Adrenal gland (tissue), 12 donors: ENCODE measurements around the gene TAAR6. TPM values are rescaled to one million over a fixed set of nuclear protein-coding genes. Genes with fewer than 3 reads are reported as not detected.
"Not testable (repeated sequence)": the region's sequence is repeated elsewhere in the genome, so short reads cannot be mapped to it uniquely, and the experiment has no call there.

ENCODE experiments used
- DNase-seq, 7 donors: peaks; one replicate each; pipeline ENCODE4 v3.0.0-alpha.2; 2019 to 2020
- H3K27ac ChIP-seq, 5 donors: fragments of 200-600 bp; sonication (generic) in 4 of 5; 1 replicate in 3 of 5; 2 replicates in 2 of 5; pipeline versions ENCODE4 v1.5.1 to v1.8.0; 2016 to 2020; ENCODE audit warnings: mild to moderate bottlenecking in 1 of 5
- H3K27me3 ChIP-seq: fragments of 200-600 bp; 2 replicates; pipeline ENCODE4 v1.8.0; 2021
- H3K36me3 ChIP-seq, 2 donors: fragments of 200-600 bp; replicated peaks in 1 of 2; 1 replicate in 1 of 2; 2 replicates in 1 of 2; pipeline versions ENCODE4 v1.5.1 to v1.8.0; 2018 to 2022
- H3K4me1 ChIP-seq, 2 donors: fragments of 200-600 bp; replicated peaks in 1 of 2; 1 replicate in 1 of 2; 2 replicates in 1 of 2; pipeline versions ENCODE4 v1.5.1 to v1.8.0; 2018 to 2021
- H3K4me3 ChIP-seq, 4 donors: fragments of 200-600 bp; sonication (generic) in 3 of 4; one replicate each; pipeline ENCODE4 v1.5.1; 2016 to 2018
- H3K9me3 ChIP-seq, 3 donors: fragments of 200-600 bp; sonication (generic) in 1 of 3; replicated peaks in 1 of 3; 1 replicate in 2 of 3; 2 replicates in 1 of 3; pipeline versions ENCODE4 v1.5.1 to v1.8.0; 2016 to 2021
- CTCF ChIP-seq, 6 experiments: fragments of 450-650 bp in 4 of 6; fragments of 200-600 bp in 2 of 6; sonication (generic) in 1 of 6; IDR thresholded peaks; 1 replicate in 5 of 6; 2 replicates in 1 of 6; pipeline versions ENCODE4 v1.5.1 to v1.8.0; 2016 to 2021; ENCODE audit warnings: antibody characterized with exemption in 6 of 6, mild to moderate bottlenecking in 2 of 6, moderate library complexity in 1 of 6
- POLR2A ChIP-seq, 2 donors: fragments of 450-650 bp; IDR thresholded peaks; one replicate each; pipeline ENCODE4 v1.6.1; 2017; ENCODE audit warnings: antibody characterized with exemption in 2 of 2, mild to moderate bottlenecking in 2 of 2, moderate library complexity in 1 of 2
- WGBS, 4 donors: extraction: QIAGEN DNeasy Blood & Tissue Kit in 2 of 4; methylation state at CpG; one replicate each; pipeline versions ENCODE4 v1.1.5 to v1.1.7; 2013 to 2017; 5-methylcytosine and 5-hydroxymethylcytosine counted together
- intact Hi-C, 2 donors: fragments of 100-400 bp; cut with DNase I; formaldehyde crosslinking; loops; one replicate each; pipeline versions ENCODE4 v1.14.1 to v1.15.0; 2022 to 2023
- polyA plus RNA-seq, 3 donors: library from polyadenylated mRNA; stranded (reverse); fragments of 200-250 nt in 2 of 3; fragments of 350-450 nt in 1 of 3; fragmentation: Illumina TruSeq in 1 of 3; extraction: RNeasy Lipid Tissue Mini Kit (QIAGEN cat#74804) in 1 of 3; gene quantifications; one replicate each; pipeline ENCODE4 v1.2.3, GENCODE V29; 2013 to 2014
- total RNA-seq, 9 donors: library from RNA; depleted of rRNA in 4 of 9; stranded (reverse); fragments of >200 nt in 4 of 9; fragments of 120-200 nt in 1 of 9; fragmentation: NEBNext Ultra II Directional in 1 of 9; extraction: Animal tissue kit (Norgen Biotek cat#: 25700) in 1 of 9; gene quantifications; one replicate each; pipeline versions ENCODE4 v1.1.0 to v1.2.4, GENCODE V29; 2013 to 2023
- donor health status: healthy with polysubstance abuse.
- donor health status: Bipolar disorder and iron deficiency.
- donor health status: DM: yes; HTN: yes; CAD: no.
- donor health status: DM: no; HTN: no; CAD: no.
- donor health status: DM: no; HTN: no; CAD: no.
- donor health status: DM: yes; HTN: yes; CAD: no.

Gene TAAR6
- total and polyA plus RNA-seq, 12 donors = not detected

GRCh38 chr6:132598473-132598872, 28.4 kb downstream of the TAAR6 start:
- WGBS, 4 donors = 37 to 45% (median 44%) methylated on average over 3 of the region's 3 CpGs
- Histone ChIP-seq H3K9me3 (no peaks in the 10 kb centered on the region), H3K27me3 (peaks cover 5% of the 10 kb centered on the region), H3K27ac (no peak overlapping the region), H3K36me3 (no peaks in the 10 kb centered on the region), H3K4me1 (no peaks in the 10 kb centered on the region), H3K4me3 (no peak overlapping the region)
- peak in 1 of 7 donors; percentile 2 for DNase-seq
- intact Hi-C loops = no loop called here
- no peak for TF ChIP-seq POLR2A (IDR thresholded peaks at IDR 0.05)
- TF ChIP-seq CTCF (IDR thresholded peaks at IDR 0.05) = no peak

- H3K4me1 ChIP-seq, DNase-seq, H3K4me3 ChIP-seq, H3K36me3 ChIP-seq, H3K9me3 ChIP-seq, H3K27me3 ChIP-seq, H3K27ac ChIP-seq, intact Hi-C loops: not testable (repeated sequence)
Observed at GRCh38 chr6:132600900-132601299, 30.8 kb downstream of the TAAR6 start.

GRCh38 chr6:132604635-132605152, 34.6 kb downstream of the TAAR6 start:
- no peak for DNase-seq
- no peak overlapping the region for H3K4me3 ChIP-seq
- no peaks in the 10 kb centered on the region for H3K36me3 ChIP-seq
- 78 to 83% (median 82%) methylated on average over 8 of the region's 8 CpGs for WGBS, 4 donors
- H3K9me3 ChIP-seq = no peaks in the 10 kb centered on the region
- H3K27ac ChIP-seq = no peak overlapping the region
- TF ChIP-seq POLR2A (IDR thresholded peaks at IDR 0.05) (no peak), CTCF (IDR thresholded peaks at IDR 0.05) (no peak)
- no peaks in the 10 kb centered on the region for H3K27me3 ChIP-seq
- no peaks in the 10 kb centered on the region for H3K4me1 ChIP-seq
- intact Hi-C loops = no loop called here

DNA sequence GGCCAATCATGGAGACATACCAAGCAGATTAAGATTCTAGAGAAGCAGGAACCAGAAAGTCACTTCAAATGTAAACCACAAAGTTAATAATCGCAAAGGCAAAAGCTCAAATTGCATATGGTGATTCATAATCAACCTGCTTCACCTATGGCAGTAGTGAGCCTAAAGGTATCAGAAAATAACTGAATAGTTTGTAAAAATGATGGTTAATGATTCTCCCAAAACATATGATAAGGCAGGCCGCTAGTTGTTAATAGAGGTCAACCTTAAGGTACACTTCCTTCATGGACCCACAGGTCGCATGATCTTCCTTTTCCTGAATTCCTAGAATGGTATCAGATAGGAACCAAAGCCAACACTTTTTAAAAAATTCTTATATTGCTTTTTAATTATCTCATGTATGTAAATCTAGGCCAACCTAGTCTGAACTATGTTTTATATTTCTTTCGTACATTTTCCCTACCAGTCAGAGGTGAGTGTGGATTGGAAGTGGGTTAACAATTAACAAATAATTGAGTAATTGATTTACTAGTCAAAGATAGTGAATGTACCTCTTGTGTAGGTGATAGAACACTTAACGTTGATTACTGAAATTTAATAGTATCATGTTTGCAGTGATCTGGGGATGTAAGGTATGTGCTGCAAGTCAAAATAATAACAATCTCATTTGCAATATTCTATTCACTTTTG, 37.6 kb downstream of the TAAR6 start:
- 81 to 85% (median 82%) methylated on average over 5 of the region's 5 CpGs for WGBS, 4 donors
- Histone ChIP-seq H3K4me3 (no peak overlapping the region), H3K36me3 (no peaks in the 10 kb centered on the region), H3K4me1 (no peaks in the 10 kb centered on the region), H3K9me3 (no peaks in the 10 kb centered on the region), H3K27ac (no peak overlapping the region), H3K27me3 (no peaks in the 10 kb centered on the region)
- TF ChIP-seq CTCF (IDR thresholded peaks at IDR 0.05) (no peak), POLR2A (IDR thresholded peaks at IDR 0.05) (no peak)
- no peak for DNase-seq
- intact Hi-C loops = no loop called here

GRCh38 chr6:132611616-132612015, 41.5 kb downstream of the TAAR6 start:
- Histone ChIP-seq H3K27me3 (no peaks in the 10 kb centered on the region), H3K4me3 (no peak overlapping the region), H3K36me3 (no peaks in the 10 kb centered on the region), H3K27ac (no peak overlapping the region), H3K4me1 (no peaks in the 10 kb centered on the region), H3K9me3 (peaks cover 0 to 7% (median 0%) of the 10 kb centered on the region in 3 donors)
- no peak for TF ChIP-seq POLR2A (IDR thresholded peaks at IDR 0.05)
- TF ChIP-seq CTCF (IDR thresholded peaks at IDR 0.05) = no peak
- intact Hi-C loops = no loop called here
- WGBS, 4 donors = 69 to 87% (median 81%) methylated on average over 2 of the region's 2 CpGs
- DNase-seq = no peak
